HEK293 (cell line): ENCODE results near the gene CENPC.

Experiments
- CTCF ChIA-PET: fragments of 350-600 bp; formaldehyde crosslinking; extraction: SDS; loops from one replicate; lab custom pipeline; 2021; ENCODE audit warnings: antibody characterized with exemption; lab: Yijun Ruan, JAX
- POLR2A ChIA-PET: fragments of 300-600 bp; formaldehyde crosslinking; extraction: SDS; loops from one replicate; lab custom pipeline; 2020; ENCODE audit warnings: antibody characterized with exemption, inconsistent platforms; lab: Yijun Ruan, JAX
- H3K27ac ChIP-seq: fragments of 200-500 bp; sonication (Bioruptor generic); 2 replicates; pipeline ENCODE4 v1.5.1; 2014; ENCODE audit warnings: low read depth, low read length, control low read depth, inconsistent platforms; ENCODE audit errors: extremely low read depth
- H3K36me3 ChIP-seq, 2 experiments: fragments of 200-500 bp in 1 of 2; sonication (Bioruptor generic) in 1 of 2; 1 replicate in 1 of 2; 2 replicates in 1 of 2; pipeline ENCODE4 v1.5.1; 2014 to 2017; ENCODE audit warnings: inconsistent platforms in 2 of 2, low read length in 2 of 2; ENCODE audit not compliant: control insufficient read depth in 2 of 2, insufficient read depth in 1 of 2
- H3K4me1 ChIP-seq: fragments of 200-500 bp; sonication (Bioruptor generic); 2 replicates; pipeline ENCODE4 v1.5.1; 2014; ENCODE audit warnings: mild to moderate bottlenecking, low read length, inconsistent platforms; ENCODE audit not compliant: control insufficient read depth, insufficient read depth
- H3K4me3 ChIP-seq: 2 replicates; pipeline ENCODE4 v1.5.1; 2011; ENCODE audit warnings: low read depth, mild to moderate bottlenecking, control low read depth, low read length, moderate library complexity
- H3K9me3 ChIP-seq: fragments of 200-500 bp; sonication (Bioruptor generic); 2 replicates; pipeline ENCODE4 v1.5.1; 2014; ENCODE audit warnings: low read depth, low read length, inconsistent platforms; ENCODE audit not compliant: control insufficient read depth, insufficient read depth
- GLIS1 ChIP-seq: fragments of 450-650 bp; formaldehyde crosslinking; IDR thresholded peaks from 2 replicates; pipeline ENCODE4 v1.5.1; 2016; ENCODE audit warnings: missing biosample characterization, missing genetic modification characterization
- OSR2 ChIP-seq: fragments of 450-650 bp; formaldehyde crosslinking; IDR thresholded peaks from 2 replicates; pipeline ENCODE4 v1.5.1; 2016; ENCODE audit warnings: missing biosample characterization, missing genetic modification characterization
- RBAK ChIP-seq: fragments of 450-650 bp; formaldehyde crosslinking; IDR thresholded peaks from 2 replicates; pipeline ENCODE4 v1.5.1; 2016; ENCODE audit warnings: missing biosample characterization, missing genetic modification characterization
- SCRT2 ChIP-seq: fragments of 450-650 bp; formaldehyde crosslinking; IDR thresholded peaks from 2 replicates; pipeline ENCODE4 v1.5.1; 2016; ENCODE audit warnings: missing biosample characterization, missing genetic modification characterization
- TRIM28 ChIP-seq: IDR thresholded peaks from 2 replicates; pipeline ENCODE4 v1.6.1; 2011; ENCODE audit warnings: low read length, control low read depth, borderline replicate concordance
- ZBTB48 ChIP-seq: fragments of 450-650 bp; formaldehyde crosslinking; IDR thresholded peaks from 2 replicates; pipeline ENCODE4 v1.5.1; 2016; ENCODE audit warnings: missing biosample characterization, missing genetic modification characterization
- ZNF132 ChIP-seq: fragments of 450-650 bp; formaldehyde crosslinking; IDR thresholded peaks from 2 replicates; pipeline ENCODE4 v1.5.1; 2017; ENCODE audit warnings: missing biosample characterization, missing genetic modification characterization, borderline replicate concordance
- ZNF155 ChIP-seq: fragments of 450-650 bp; formaldehyde crosslinking; IDR thresholded peaks from 2 replicates; pipeline ENCODE4 v1.5.1; 2016; ENCODE audit warnings: missing biosample characterization, missing genetic modification characterization
- ZNF184 ChIP-seq: fragments of 450-650 bp; IDR thresholded peaks from 2 replicates; pipeline ENCODE4 v1.5.1; 2018; ENCODE audit warnings: missing biosample characterization, mild to moderate bottlenecking, missing genetic modification characterization
- ZNF2 ChIP-seq: fragments of 450-650 bp; formaldehyde crosslinking; IDR thresholded peaks from 2 replicates; pipeline ENCODE4 v1.5.1; 2016; ENCODE audit warnings: missing biosample characterization, missing genetic modification characterization
- ZNF266 ChIP-seq: fragments of 450-650 bp; formaldehyde crosslinking; IDR thresholded peaks from 2 replicates; pipeline ENCODE4 v1.5.1; 2016; ENCODE audit warnings: missing biosample characterization, missing genetic modification characterization, low read depth
- ZNF335 ChIP-seq: fragments of 450-650 bp; formaldehyde crosslinking; conservative IDR thresholded peaks from 2 replicates; pipeline ENCODE4 v1.5.1; 2016; ENCODE audit warnings: missing biosample characterization, missing genetic modification characterization
- ZNF354C ChIP-seq: fragments of 450-650 bp; formaldehyde crosslinking; IDR thresholded peaks from 2 replicates; pipeline ENCODE4 v1.5.1; 2016; ENCODE audit warnings: missing biosample characterization, missing genetic modification characterization, low read depth, borderline replicate concordance
- ZNF544 ChIP-seq: fragments of 450-650 bp; formaldehyde crosslinking; IDR thresholded peaks from 2 replicates; pipeline ENCODE4 v1.5.0; 2017; ENCODE audit warnings: missing biosample characterization, missing genetic modification characterization
- ZNF548 ChIP-seq: fragments of 450-650 bp; formaldehyde crosslinking; IDR thresholded peaks from 2 replicates; pipeline ENCODE4 v1.5.1; 2016; ENCODE audit warnings: missing biosample characterization, missing genetic modification characterization
- ZNF654 ChIP-seq: fragments of 450-650 bp; formaldehyde crosslinking; IDR thresholded peaks from 2 replicates; pipeline ENCODE4 v1.5.1; 2016; ENCODE audit warnings: low read depth, missing biosample characterization, missing genetic modification characterization
- ZNF664 ChIP-seq: fragments of 450-650 bp; formaldehyde crosslinking; IDR thresholded peaks from 2 replicates; pipeline ENCODE4 v1.5.1; 2016; ENCODE audit warnings: missing biosample characterization, missing genetic modification characterization
- ZNF701 ChIP-seq: fragments of 450-650 bp; formaldehyde crosslinking; IDR thresholded peaks from 2 replicates; pipeline ENCODE4 v1.5.1; 2016; ENCODE audit warnings: missing biosample characterization, missing genetic modification characterization
- ZNF776 ChIP-seq: fragments of 450-650 bp; formaldehyde crosslinking; IDR thresholded peaks from 2 replicates; pipeline ENCODE4 v1.5.0; 2017; ENCODE audit warnings: missing biosample characterization, missing genetic modification characterization, borderline replicate concordance
- ZSCAN16 ChIP-seq: fragments of 450-650 bp; formaldehyde crosslinking; IDR thresholded peaks from 2 replicates; pipeline ENCODE4 v1.5.1; 2016; ENCODE audit warnings: missing biosample characterization, missing genetic modification characterization
- TF ChIP-seq, protein P1 (sequence below): fragments of 450-650 bp; formaldehyde crosslinking; IDR thresholded peaks from 2 replicates; pipeline ENCODE4 v1.5.1; 2016; ENCODE audit warnings: missing biosample characterization, missing genetic modification characterization
- TF ChIP-seq, protein P2 (sequence below): fragments of 450-650 bp; formaldehyde crosslinking; IDR thresholded peaks from 2 replicates; pipeline ENCODE4 v1.5.1; 2017; ENCODE audit warnings: missing biosample characterization, mild to moderate bottlenecking, missing genetic modification characterization, moderate library complexity
- TF ChIP-seq, protein P3 (sequence below): fragments of 450-650 bp; formaldehyde crosslinking; IDR thresholded peaks from 2 replicates; pipeline ENCODE4 v1.5.0; 2017; ENCODE audit warnings: missing biosample characterization, missing genetic modification characterization, borderline replicate concordance
- TF ChIP-seq, protein P4 (sequence below): fragments of 450-650 bp; formaldehyde crosslinking; IDR thresholded peaks from 2 replicates; pipeline ENCODE4 v1.5.1; 2016; ENCODE audit warnings: missing biosample characterization, missing genetic modification characterization
- TF ChIP-seq, protein P5 (sequence below): fragments of 450-650 bp; formaldehyde crosslinking; IDR thresholded peaks from 2 replicates; pipeline ENCODE4 v1.5.1; 2016; ENCODE audit warnings: missing biosample characterization, missing genetic modification characterization

Gene CENPC

DNA sequence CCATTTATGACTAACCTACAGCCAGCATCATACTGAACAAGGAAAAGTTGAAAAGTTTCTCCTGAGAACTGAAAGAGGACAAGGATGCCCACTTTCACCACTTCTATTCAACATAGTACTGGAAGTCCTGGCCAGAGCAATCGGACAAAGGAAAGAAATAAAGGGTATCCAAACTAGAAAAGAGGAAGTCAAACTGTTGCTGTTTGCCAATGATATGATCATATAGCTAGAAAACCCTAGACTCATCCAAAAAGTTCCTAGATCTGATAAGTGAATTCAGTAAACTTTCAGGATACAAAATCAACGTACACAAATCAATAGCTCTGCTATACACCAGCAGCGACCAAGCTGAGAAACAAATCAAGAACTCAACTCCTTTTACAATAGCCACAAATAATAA is 64.5 kb downstream of the CENPC start (continued):
- TF ChIP-seq, protein P1, sequence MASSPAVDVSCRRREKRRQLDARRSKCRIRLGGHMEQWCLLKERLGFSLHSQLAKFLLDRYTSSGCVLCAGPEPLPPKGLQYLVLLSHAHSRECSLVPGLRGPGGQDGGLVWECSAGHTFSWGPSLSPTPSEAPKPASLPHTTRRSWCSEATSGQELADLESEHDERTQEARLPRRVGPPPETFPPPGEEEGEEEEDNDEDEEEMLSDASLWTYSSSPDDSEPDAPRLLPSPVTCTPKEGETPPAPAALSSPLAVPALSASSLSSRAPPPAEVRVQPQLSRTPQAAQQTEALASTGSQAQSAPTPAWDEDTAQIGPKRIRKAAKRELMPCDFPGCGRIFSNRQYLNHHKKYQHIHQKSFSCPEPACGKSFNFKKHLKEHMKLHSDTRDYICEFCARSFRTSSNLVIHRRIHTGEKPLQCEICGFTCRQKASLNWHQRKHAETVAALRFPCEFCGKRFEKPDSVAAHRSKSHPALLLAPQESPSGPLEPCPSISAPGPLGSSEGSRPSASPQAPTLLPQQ, result no peak
- TF ChIP-seq ZNF266 (tag by site-specific recombination) (no peak), ZNF701 (tag by site-specific recombination) (no peak), ZNF132 (tag by site-specific recombination) (no peak), ZNF184 (no peak), ZNF776 (tag by site-specific recombination) (no peak), SCRT2 (no peak), ZNF2 (tag by site-specific recombination) (no peak)
- TF ChIP-seq, protein P2, sequence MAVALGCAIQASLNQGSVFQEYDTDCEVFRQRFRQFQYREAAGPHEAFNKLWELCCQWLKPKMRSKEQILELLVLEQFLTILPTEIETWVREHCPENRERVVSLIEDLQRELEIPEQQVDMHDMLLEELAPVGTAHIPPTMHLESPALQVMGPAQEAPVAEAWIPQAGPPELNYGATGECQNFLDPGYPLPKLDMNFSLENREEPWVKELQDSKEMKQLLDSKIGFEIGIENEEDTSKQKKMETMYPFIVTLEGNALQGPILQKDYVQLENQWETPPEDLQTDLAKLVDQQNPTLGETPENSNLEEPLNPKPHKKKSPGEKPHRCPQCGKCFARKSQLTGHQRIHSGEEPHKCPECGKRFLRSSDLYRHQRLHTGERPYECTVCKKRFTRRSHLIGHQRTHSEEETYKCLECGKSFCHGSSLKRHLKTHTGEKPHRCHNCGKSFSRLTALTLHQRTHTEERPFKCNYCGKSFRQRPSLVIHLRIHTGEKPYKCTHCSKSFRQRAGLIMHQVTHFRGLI (tag by site-specific recombination), result no peak
- TF ChIP-seq, protein P3, sequence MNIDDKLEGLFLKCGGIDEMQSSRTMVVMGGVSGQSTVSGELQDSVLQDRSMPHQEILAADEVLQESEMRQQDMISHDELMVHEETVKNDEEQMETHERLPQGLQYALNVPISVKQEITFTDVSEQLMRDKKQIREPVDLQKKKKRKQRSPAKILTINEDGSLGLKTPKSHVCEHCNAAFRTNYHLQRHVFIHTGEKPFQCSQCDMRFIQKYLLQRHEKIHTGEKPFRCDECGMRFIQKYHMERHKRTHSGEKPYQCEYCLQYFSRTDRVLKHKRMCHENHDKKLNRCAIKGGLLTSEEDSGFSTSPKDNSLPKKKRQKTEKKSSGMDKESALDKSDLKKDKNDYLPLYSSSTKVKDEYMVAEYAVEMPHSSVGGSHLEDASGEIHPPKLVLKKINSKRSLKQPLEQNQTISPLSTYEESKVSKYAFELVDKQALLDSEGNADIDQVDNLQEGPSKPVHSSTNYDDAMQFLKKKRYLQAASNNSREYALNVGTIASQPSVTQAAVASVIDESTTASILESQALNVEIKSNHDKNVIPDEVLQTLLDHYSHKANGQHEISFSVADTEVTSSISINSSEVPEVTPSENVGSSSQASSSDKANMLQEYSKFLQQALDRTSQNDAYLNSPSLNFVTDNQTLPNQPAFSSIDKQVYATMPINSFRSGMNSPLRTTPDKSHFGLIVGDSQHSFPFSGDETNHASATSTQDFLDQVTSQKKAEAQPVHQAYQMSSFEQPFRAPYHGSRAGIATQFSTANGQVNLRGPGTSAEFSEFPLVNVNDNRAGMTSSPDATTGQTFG (tag by site-specific recombination), result no peak
- TF ChIP-seq, protein P4, sequence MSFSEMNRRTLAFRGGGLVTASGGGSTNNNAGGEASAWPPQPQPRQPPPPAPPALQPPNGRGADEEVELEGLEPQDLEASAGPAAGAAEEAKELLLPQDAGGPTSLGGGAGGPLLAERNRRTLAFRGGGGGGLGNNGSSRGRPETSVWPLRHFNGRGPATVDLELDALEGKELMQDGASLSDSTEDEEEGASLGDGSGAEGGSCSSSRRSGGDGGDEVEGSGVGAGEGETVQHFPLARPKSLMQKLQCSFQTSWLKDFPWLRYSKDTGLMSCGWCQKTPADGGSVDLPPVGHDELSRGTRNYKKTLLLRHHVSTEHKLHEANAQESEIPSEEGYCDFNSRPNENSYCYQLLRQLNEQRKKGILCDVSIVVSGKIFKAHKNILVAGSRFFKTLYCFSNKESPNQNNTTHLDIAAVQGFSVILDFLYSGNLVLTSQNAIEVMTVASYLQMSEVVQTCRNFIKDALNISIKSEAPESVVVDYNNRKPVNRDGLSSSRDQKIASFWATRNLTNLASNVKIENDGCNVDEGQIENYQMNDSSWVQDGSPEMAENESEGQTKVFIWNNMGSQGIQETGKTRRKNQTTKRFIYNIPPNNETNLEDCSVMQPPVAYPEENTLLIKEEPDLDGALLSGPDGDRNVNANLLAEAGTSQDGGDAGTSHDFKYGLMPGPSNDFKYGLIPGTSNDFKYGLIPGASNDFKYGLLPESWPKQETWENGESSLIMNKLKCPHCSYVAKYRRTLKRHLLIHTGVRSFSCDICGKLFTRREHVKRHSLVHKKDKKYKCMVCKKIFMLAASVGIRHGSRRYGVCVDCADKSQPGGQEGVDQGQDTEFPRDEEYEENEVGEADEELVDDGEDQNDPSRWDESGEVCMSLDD (tag by site-specific recombination), result no peak

DNA sequence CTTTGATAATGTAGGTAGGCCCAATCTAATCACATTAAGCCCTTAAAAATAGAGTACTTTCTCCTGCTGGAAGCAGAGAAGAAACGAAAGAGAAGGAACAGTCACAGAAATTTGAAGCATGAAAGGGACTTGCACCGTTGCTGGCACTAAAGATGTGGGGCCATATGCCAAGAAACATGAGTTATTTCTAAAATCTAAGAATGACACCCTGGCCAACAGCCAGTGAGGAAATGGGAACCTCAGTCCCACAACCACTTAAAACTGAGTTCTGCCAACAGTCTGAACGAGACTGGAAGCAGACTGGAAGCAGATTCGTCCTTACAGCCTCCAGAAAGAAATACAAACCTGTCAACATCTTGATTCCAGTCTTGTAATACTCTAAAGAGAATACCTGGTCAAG is 70.1 kb downstream of the CENPC start:
- H3K4me3 ChIP-seq, result no peak overlapping the region
- no peaks in the 10 kb centered on the region for H3K4me1 ChIP-seq
- ChIA-PET CTCF (no interaction called here), POLR2A (no interaction called here)
- TF ChIP-seq ZBTB48 (no peak), TRIM28 (no peak), ZNF544 (tag by site-specific recombination) (no peak), ZNF548 (tag by site-specific recombination) (no peak), RBAK (no peak), GLIS1 (tag by site-specific recombination) (no peak), ZNF155 (no peak), ZNF335 (no peak), ZNF354C (tag by site-specific recombination) (no peak), OSR2 (tag by site-specific recombination) (no peak), ZNF664 (tag by site-specific recombination) (no peak), ZNF654 (tag by site-specific recombination) (no peak), ZSCAN16 (tag by site-specific recombination) (no peak)
- TF ChIP-seq, protein P5, sequence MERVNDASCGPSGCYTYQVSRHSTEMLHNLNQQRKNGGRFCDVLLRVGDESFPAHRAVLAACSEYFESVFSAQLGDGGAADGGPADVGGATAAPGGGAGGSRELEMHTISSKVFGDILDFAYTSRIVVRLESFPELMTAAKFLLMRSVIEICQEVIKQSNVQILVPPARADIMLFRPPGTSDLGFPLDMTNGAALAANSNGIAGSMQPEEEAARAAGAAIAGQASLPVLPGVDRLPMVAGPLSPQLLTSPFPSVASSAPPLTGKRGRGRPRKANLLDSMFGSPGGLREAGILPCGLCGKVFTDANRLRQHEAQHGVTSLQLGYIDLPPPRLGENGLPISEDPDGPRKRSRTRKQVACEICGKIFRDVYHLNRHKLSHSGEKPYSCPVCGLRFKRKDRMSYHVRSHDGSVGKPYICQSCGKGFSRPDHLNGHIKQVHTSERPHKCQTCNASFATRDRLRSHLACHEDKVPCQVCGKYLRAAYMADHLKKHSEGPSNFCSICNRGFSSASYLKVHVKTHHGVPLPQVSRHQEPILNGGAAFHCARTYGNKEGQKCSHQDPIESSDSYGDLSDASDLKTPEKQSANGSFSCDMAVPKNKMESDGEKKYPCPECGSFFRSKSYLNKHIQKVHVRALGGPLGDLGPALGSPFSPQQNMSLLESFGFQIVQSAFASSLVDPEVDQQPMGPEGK (tag by site-specific recombination), result no peak
- peaks cover 3 to 52% of the 10 kb centered on the region in 2 experiments; a peak in 2 of 3 replicates for H3K36me3 ChIP-seq
- H3K27ac ChIP-seq, result no peak overlapping the region
- H3K9me3 ChIP-seq, result no peaks in the 10 kb centered on the region
